B cell (primary cell): ENCODE data around the gene TMCC3. TPM values are rescaled to one million over a fixed set of nuclear protein-coding genes. Genes with fewer than 3 reads are reported as not detected.
"Not testable (repeated sequence)": the region's sequence is repeated elsewhere in the genome, so short reads cannot be mapped to it uniquely, and the experiment has no call there.

Experiments used
- ATAC-seq: fragments of 200-7000 bp; cut with Tn5 transposase; one replicate; pipeline ENCODE4 v1.10.0; 2021; ENCODE audit warnings: low read depth, mild to moderate bottlenecking, moderate number of reproducible peaks, moderate library complexity
- CTCF ChIA-PET: fragments of 350-600 bp; sonication (Branson Sonifier 250); formaldehyde crosslinking; loops from one replicate; lab custom pipeline; 2021; ENCODE audit warnings: antibody characterized with exemption, inconsistent platforms; lab: Charles Lee
- POLR2A ChIA-PET: fragments of 350-600 bp; sonication (Branson Sonifier 250); formaldehyde crosslinking; loops from one replicate; lab custom pipeline; 2021; ENCODE audit warnings: antibody characterized with exemption; lab: Charles Lee
- DNase-seq: peaks from one replicate; pipeline ENCODE4 v3.0.0; 2013
- H2AFZ ChIP-seq: 2 replicates; pipeline ENCODE4 v1.6.1; 2012; ENCODE audit warnings: mild to moderate bottlenecking, low read depth, low read length; ENCODE audit not compliant: insufficient read depth, poor library complexity, severe bottlenecking
- H3K27ac ChIP-seq, 2 donors: 1 replicate in 1 of 2; 2 replicates in 1 of 2; pipeline ENCODE4 v1.5.1; 2012 to 2013; ENCODE audit warnings: low read length in 2 of 2, mild to moderate bottlenecking in 2 of 2, moderate library complexity in 1 of 2
- H3K27me3 ChIP-seq, 4 experiments: fragments of 200-600 bp in 1 of 4; sonication (generic) in 1 of 4; replicated peaks in 1 of 4; 1 replicate in 2 of 4; 2 replicates in 2 of 4; pipeline versions ENCODE4 v1.6.1 to v1.7.0; 2013 to 2016; ENCODE audit warnings: low read length in 3 of 4, mild to moderate bottlenecking in 2 of 4, mixed read lengths in 1 of 4, moderate library complexity in 1 of 4; ENCODE audit not compliant: insufficient read depth in 4 of 4, control insufficient read depth in 3 of 4; ENCODE audit errors: control extremely low read depth in 1 of 4
- H3K36me3 ChIP-seq, 2 experiments: replicated peaks in 1 of 2; 1 replicate in 1 of 2; 2 replicates in 1 of 2; pipeline versions ENCODE4 v1.6.1 to v1.7.1; 2013; ENCODE audit warnings: low read length in 1 of 2; ENCODE audit not compliant: insufficient read depth in 2 of 2, control insufficient read depth in 1 of 2; ENCODE audit errors: control extremely low read depth in 1 of 2, extremely low read depth in 1 of 2
- H3K4me1 ChIP-seq, 2 donors: fragments of 200-600 bp in 1 of 2; sonication (generic) in 1 of 2; 1 replicate in 1 of 2; 2 replicates in 1 of 2; pipeline versions ENCODE4 v1.5.1 to v1.6.1; 2013 to 2017; ENCODE audit warnings: low read length in 2 of 2; ENCODE audit not compliant: control insufficient read depth in 2 of 2, insufficient read depth in 2 of 2
- H3K4me2 ChIP-seq: replicated peaks from 2 replicates; pipeline ENCODE3; 2012; ENCODE audit warnings: mild to moderate bottlenecking, low read depth, low read length; ENCODE audit not compliant: poor library complexity, severe bottlenecking
- H3K4me3 ChIP-seq, 5 experiments: fragments of 200-600 bp in 1 of 5; sonication (generic) in 1 of 5; 1 replicate in 3 of 5; 2 replicates in 2 of 5; pipeline versions ENCODE4 v1.5.1 to v1.7.0; 2011 to 2016; ENCODE audit warnings: low read length in 4 of 5, mild to moderate bottlenecking in 4 of 5, low read depth in 2 of 5, control low read depth in 1 of 5, moderate library complexity in 1 of 5; ENCODE audit not compliant: insufficient read depth in 1 of 5; ENCODE audit errors: control extremely low read depth in 1 of 5, extremely low read depth in 1 of 5
- H3K79me2 ChIP-seq: fragments of 200-600 bp; sonication (generic); one replicate; pipeline ENCODE4 v1.6.0; 2016; ENCODE audit warnings: low read length; ENCODE audit not compliant: control insufficient read depth, insufficient read depth
- H3K9ac ChIP-seq: fragments of 200-600 bp; sonication (generic); 2 replicates; pipeline ENCODE4 v1.6.1; 2017; ENCODE audit warnings: mild to moderate bottlenecking, low read length, moderate library complexity
- H3K9me3 ChIP-seq, 3 donors: one replicate each; pipeline versions ENCODE4 v1.6.1 to v1.7.1; 2013; ENCODE audit warnings: low read length in 2 of 3; ENCODE audit not compliant: control insufficient read depth in 2 of 3, insufficient read depth in 1 of 3; ENCODE audit errors: control extremely low read depth in 1 of 3
- H4K20me1 ChIP-seq: 2 replicates; pipeline ENCODE4 v1.6.0; 2012; ENCODE audit warnings: mild to moderate bottlenecking, low read length; ENCODE audit not compliant: insufficient read depth, control insufficient read depth, poor library complexity, severe bottlenecking
- H3K27ac Mint-ChIP-seq: one replicate; pipeline ENCODE4 v1.8.0; 2021; ENCODE audit warnings: mixed read lengths
- H3K27me3 Mint-ChIP-seq: one replicate; pipeline ENCODE4 v1.8.0; 2021; ENCODE audit warnings: mixed read lengths
- H3K4me1 Mint-ChIP-seq: one replicate; pipeline ENCODE4 v1.8.0; 2021; ENCODE audit warnings: mixed read lengths
- H3K4me3 Mint-ChIP-seq: one replicate; pipeline ENCODE4 v1.8.0; 2021; ENCODE audit warnings: mixed read lengths
- H3K9me3 Mint-ChIP-seq: one replicate; pipeline ENCODE4 v1.8.0; 2022; ENCODE audit warnings: mixed read lengths; ENCODE audit not compliant: insufficient read depth
- EZH2 ChIP-seq: IDR thresholded peaks from 2 replicates; pipeline ENCODE4 v1.6.1; 2012; ENCODE audit warnings: borderline replicate concordance, low read depth, mild to moderate bottlenecking, moderate library complexity, low read length; ENCODE audit not compliant: insufficient read depth, poor library complexity, severe bottlenecking
- WGBS: methylation state at CpG from one replicate; pipeline ENCODE4 v1.1.5; 2013; ENCODE audit warnings: missing lambda C conversion rate; ENCODE audit not compliant: insufficient coverage; 5-methylcytosine and 5-hydroxymethylcytosine counted together
- intact Hi-C: fragments of 100-400 bp; cut with micrococcal nuclease; formaldehyde crosslinking; loops from one replicate; pipeline ENCODE4 v1.10.0; 2022
- polyA plus RNA-seq: library from polyadenylated mRNA; depleted of rRNA; stranded (reverse); fragments of >200 nt; gene quantifications from 2 replicates; pipeline ENCODE4 v1.2.3, GENCODE V29; 2012
- total RNA-seq, 2 donors: library from RNA; stranded (reverse); fragments of 120-200 nt in 1 of 2; gene quantifications; 1 replicate in 1 of 2; 2 replicates in 1 of 2; pipeline versions ENCODE4 v1.2.3 to v1.2.4, GENCODE V29; 2013 to 2022
- TF ChIP-seq, protein P1 (sequence below): fragments of 200-600 bp; IDR thresholded peaks from one replicate; pipeline ENCODE4 v1.8.0; 2022; ENCODE audit warnings: antibody characterized with exemption, mild to moderate bottlenecking

Gene TMCC3
- total and polyA plus RNA-seq, 2 donors (not counting 1 experiment from before 2014, with no cell fraction given), result 4.5 to 8.8 TPM

GRCh38 chr12:94593822-94594442 lies 56.4 kb downstream of the TMCC3 start:
- no peak overlapping the region for H3K27ac Mint-ChIP-seq
- CTCF ChIA-PET, result interaction anchor here (0.7 kb wide), 1 partner anchor 87 kb away, joined by 3 read pairs; no protein-coding TSS in a partner anchor
- intact Hi-C loops, result no loop called here

DNA sequence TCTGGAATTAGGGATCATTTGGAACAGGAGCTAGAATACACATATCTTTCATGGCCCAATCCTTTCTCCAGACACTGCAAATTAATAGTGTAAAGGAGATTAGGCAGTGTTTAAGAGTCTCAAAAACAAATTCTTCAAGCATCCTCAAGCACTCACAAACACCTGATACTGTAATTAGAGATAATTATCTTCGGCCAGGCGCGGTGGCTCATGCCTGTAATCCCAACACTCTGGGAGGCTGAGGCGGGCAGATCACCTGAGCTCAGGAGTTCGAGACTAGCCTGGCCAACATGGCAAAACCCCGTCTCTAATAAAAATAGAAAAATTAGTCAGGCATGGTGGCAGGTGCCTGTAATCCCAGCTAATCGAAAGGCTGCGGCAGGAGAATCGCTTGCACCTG lies 57.6 kb downstream of the TMCC3 start:
- H2AFZ ChIP-seq, H3K9me3 Mint-ChIP-seq, H3K9me3 ChIP-seq, POLR2A ChIA-PET, H3K27ac ChIP-seq, H3K79me2 ChIP-seq, CTCF ChIA-PET, H3K4me2 ChIP-seq, H4K20me1 ChIP-seq, H3K4me3 Mint-ChIP-seq, DNase-seq, H3K9ac ChIP-seq, intact Hi-C loops, ATAC-seq, H3K27me3 ChIP-seq, H3K36me3 ChIP-seq, H3K4me3 ChIP-seq, H3K27ac Mint-ChIP-seq, H3K27me3 Mint-ChIP-seq: not testable (repeated sequence)
- peaks cover 12% of the 10 kb centered on the region in 2 donors for H3K4me1 ChIP-seq
- WGBS, result 100% methylated on average over 2 of the region's 9 CpGs
- H3K4me1 Mint-ChIP-seq, result peaks cover 24% of the 10 kb centered on the region

More at GRCh38 chr12:94593822-94594442, 56.4 kb downstream of the TMCC3 start:
- ATAC-seq, result peak; percentile 49
- Mint-ChIP-seq H3K4me3 (no peak overlapping the region), H3K27me3 (no peaks in the 10 kb centered on the region), H3K4me1 (peaks cover 24% of the 10 kb centered on the region), H3K9me3 (no peaks in the 10 kb centered on the region)
- peaks cover 7% of the 10 kb centered on the region for H4K20me1 ChIP-seq
- no peak overlapping the region for H2AFZ ChIP-seq
- 40% methylated on average over 1 of the region's 4 CpGs for WGBS
- H3K27ac ChIP-seq, result no peak overlapping the region
- H3K9ac ChIP-seq, result no peak overlapping the region
- H3K4me3 ChIP-seq, result no peak overlapping the region
- TF ChIP-seq, protein P1, sequence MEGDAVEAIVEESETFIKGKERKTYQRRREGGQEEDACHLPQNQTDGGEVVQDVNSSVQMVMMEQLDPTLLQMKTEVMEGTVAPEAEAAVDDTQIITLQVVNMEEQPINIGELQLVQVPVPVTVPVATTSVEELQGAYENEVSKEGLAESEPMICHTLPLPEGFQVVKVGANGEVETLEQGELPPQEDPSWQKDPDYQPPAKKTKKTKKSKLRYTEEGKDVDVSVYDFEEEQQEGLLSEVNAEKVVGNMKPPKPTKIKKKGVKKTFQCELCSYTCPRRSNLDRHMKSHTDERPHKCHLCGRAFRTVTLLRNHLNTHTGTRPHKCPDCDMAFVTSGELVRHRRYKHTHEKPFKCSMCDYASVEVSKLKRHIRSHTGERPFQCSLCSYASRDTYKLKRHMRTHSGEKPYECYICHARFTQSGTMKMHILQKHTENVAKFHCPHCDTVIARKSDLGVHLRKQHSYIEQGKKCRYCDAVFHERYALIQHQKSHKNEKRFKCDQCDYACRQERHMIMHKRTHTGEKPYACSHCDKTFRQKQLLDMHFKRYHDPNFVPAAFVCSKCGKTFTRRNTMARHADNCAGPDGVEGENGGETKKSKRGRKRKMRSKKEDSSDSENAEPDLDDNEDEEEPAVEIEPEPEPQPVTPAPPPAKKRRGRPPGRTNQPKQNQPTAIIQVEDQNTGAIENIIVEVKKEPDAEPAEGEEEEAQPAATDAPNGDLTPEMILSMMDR, result no peak
- no peak for TF ChIP-seq EZH2
- H3K9me3 ChIP-seq, result no peaks in the 10 kb centered on the region
- POLR2A ChIA-PET, result no interaction called here
- peaks cover 3% of the 10 kb centered on the region for H3K79me2 ChIP-seq
- DNase-seq, result peak; percentile 11
- no peaks in the 10 kb centered on the region for H3K27me3 ChIP-seq
- peaks cover 12% of the 10 kb centered on the region in 2 donors for H3K4me1 ChIP-seq
- no peaks in the 10 kb centered on the region for H3K36me3 ChIP-seq
- H3K4me2 ChIP-seq, result no peak overlapping the region
